Peyer's patch (tissue), 4 donors: ENCODE data around the gene UNC5A.

Experiments used
- CTCF ChIP-seq, 6 experiments: fragments of 450-650 bp in 4 of 6; fragments of 200-600 bp in 2 of 6; sonication (generic) in 1 of 6; IDR thresholded peaks; one replicate each; pipeline ENCODE4 v1.5.1; 2017 to 2019; ENCODE audit warnings: antibody characterized with exemption in 6 of 6, mild to moderate bottlenecking in 3 of 6, moderate library complexity in 1 of 6
- POLR2A ChIP-seq, 2 donors: fragments of 450-650 bp; IDR thresholded peaks; one replicate each; pipeline ENCODE4 v1.5.1; 2017; ENCODE audit warnings: antibody characterized with exemption in 2 of 2, mild to moderate bottlenecking in 2 of 2, moderate library complexity in 2 of 2

GRCh38 chr5:176853151-176853778 is 42.9 kb downstream of the UNC5A start:
- TF ChIP-seq CTCF (IDR thresholded peaks at IDR 0.05) = no peak
- no peak for TF ChIP-seq POLR2A (IDR thresholded peaks at IDR 0.05)
